EL (cell line): Measurements from ENCODE around the gene ACTG1.
"Not testable (repeated sequence)": the region's sequence is repeated elsewhere in the genome, so short reads cannot be mapped to it uniquely, and the experiment has no call there.

Source experiments
- DNase-seq: peaks from one replicate; pipeline ENCODE4 v3.0.0-alpha.2; 2016

Gene ACTG1

GRCh38 chr17:81531998-81532404, 19.4 kb upstream of the ACTG1 start:
- not testable (repeated sequence) for DNase-seq

- DNase-seq: not testable (repeated sequence)
Observed at GRCh38 chr17:81531013-81531412, 18.4 kb upstream of the ACTG1 start.

GRCh38 chr17:81529437-81529803, 16.8 kb upstream of the ACTG1 start:
- DNase-seq: no peak

GRCh38 chr17:81528651-81529436, 16.2 kb upstream of the ACTG1 start:
- no peak for DNase-seq

GRCh38 chr17:81528384-81528650, 15.7 kb upstream of the ACTG1 start:
- no peak for DNase-seq

- peak; percentile 57 for DNase-seq
Observed at GRCh38 chr17:81527591-81528383, 15.2 kb upstream of the ACTG1 start, which contains the start of gene FSCN2. Gene FSCN2 (plus strand): TSS chr17:81528377. CDS start chr17:81528532, 155 bp downstream.

GRCh38 chr17:81526662-81527571, 14.3 kb upstream of the ACTG1 start:
- DNase-seq: no peak

GRCh38 chr17:81524865-81525159, 12.2 kb upstream of the ACTG1 start:
- no peak for DNase-seq

GRCh38 chr17:81524039-81524864, 11.7 kb upstream of the ACTG1 start:
- no peak for DNase-seq

GRCh38 chr17:81523402-81524038, 10.9 kb upstream of the ACTG1 start:
- DNase-seq: no peak

- no peak for DNase-seq
Observed at GRCh38 chr17:81522491-81523401, 10.1 kb upstream of the ACTG1 start.

GRCh38 chr17:81520021-81520901, 7.7 kb upstream of the ACTG1 start:
- no peak for DNase-seq

- no peak for DNase-seq
Observed at GRCh38 chr17:81519284-81520020, 6.9 kb upstream of the ACTG1 start.

GRCh38 chr17:81518785-81519283, 6.2 kb upstream of the ACTG1 start:
- DNase-seq: peak; percentile 42

GRCh38 chr17:81518113-81518784, 5.7 kb upstream of the ACTG1 start:
- no peak for DNase-seq

- no peak for DNase-seq
Observed at GRCh38 chr17:81517339-81518112, 4.9 kb upstream of the ACTG1 start.

GRCh38 chr17:81517009-81517338, 4.4 kb upstream of the ACTG1 start:
- DNase-seq: no peak

- DNase-seq: no peak
Observed at GRCh38 chr17:81516439-81516838, 3.8 kb upstream of the ACTG1 start.
